ENCODE measurements around the gene ZBTB20. TPM values are rescaled to one million over a fixed set of nuclear protein-coding genes. Genes with fewer than 3 reads are reported as not detected.

ZBTB20 gene
- total and polyA plus RNA-seq, 10 of the 15 experiments (the other 5 are each of a cell fraction or from before 2014, with no cell fraction given) = 0.20 to 5.5 (median 2.2) TPM

GRCh38 chr3:114286266-114286665, 860.8 kb downstream of the ZBTB20 start:
- Histone ChIP-seq H3K9me3 (replicated peaks; ENCODE audit: control insufficient read depth, insufficient read depth, low read length) (no peaks in the 10 kb centered on the region), H2AFZ (ENCODE audit: control insufficient read depth, low read depth, low read length) (peak overlapping the region; percentile 37; the same call in 1 of the 2 replicates), H3K4me2 (ENCODE audit: control insufficient read depth, insufficient read depth) (no peak overlapping the region; the same call in 1 of the 2 replicates), H4K20me1 (ENCODE audit: control insufficient read depth, insufficient read depth) (no peaks in the 10 kb centered on the region), H3K27ac (ENCODE audit: control insufficient read depth, insufficient read depth) (no peak overlapping the region), H3K4me3 (no peak overlapping the region), H3K27me3 (replicated peaks in 1 of 2; ENCODE audit: control insufficient read depth in 2 of 2, insufficient read depth in 2 of 2, low read length in 1 of 2) (no peaks in the 10 kb centered on the region), H3K4me1 (ENCODE audit: control insufficient read depth, insufficient read depth, low read length) (peaks cover 10% of the 10 kb centered on the region), H3K9ac (ENCODE audit: control insufficient read depth, insufficient read depth, low read length) (no peak overlapping the region), H3K36me3 (ENCODE audit: control insufficient read depth in 2 of 2, insufficient read depth in 2 of 2, low read length in 1 of 2) (no peaks in the 10 kb centered on the region), H3K79me2 (ENCODE audit: control insufficient read depth, insufficient read depth, low read length) (no peaks in the 10 kb centered on the region)
- TF ChIP-seq CBX3 (IDR thresholded peaks at IDR 0.05; ENCODE audit: borderline replicate concordance, low read depth) (no peak), IRF4 (IDR thresholded peaks at IDR 0.05; ENCODE audit: low read depth, low read length) (no peak), CREM (IDR thresholded peaks at IDR 0.05; ENCODE audit: low read depth) (no peak), STAT3 (IDR thresholded peaks at IDR 0.05; ENCODE audit: low read depth, low read length) (no peak), HDAC2 (IDR thresholded peaks at IDR 0.05) (no peak), NFXL1 (IDR thresholded peaks at IDR 0.05; ENCODE audit: borderline replicate concordance) (no peak), SREBF1 (IDR thresholded peaks at IDR 0.05; ENCODE audit: low read length) (no peak), DPF2 (IDR thresholded peaks at IDR 0.05) (no peak)
- SMC1A ChIA-PET (ENCODE audit: uncharacterized antibody, unreplicated experiment) = interaction anchor here (1.1 to 8.1 kb wide), 7 partner anchors 8 to 133 kb away, joined by 3 to 110 read pairs (median 4); no protein-coding TSS in a partner anchor
- in situ Hi-C loops (cut with MboI) = no loop called here
- FAIRE-seq = no peak
- no TSS peak for BruUV-seq (replicated peaks)
- RAD21 ChIA-PET (ENCODE audit: unreplicated experiment) = no interaction called here
- ATAC-seq = no peak
- intact Hi-C loops (cut with micrococcal nuclease; ENCODE audit: unreplicated experiment) = no loop called here
- CTCF ChIA-PET = interaction anchor here (1.0 to 7.5 kb wide), 6 partner anchors 48 to 133 kb away, joined by 3 to 131 read pairs (median 3); no protein-coding TSS in a partner anchor
- no peak for DNase-seq (ENCODE audit: low read depth, low spot score)
- 13% methylated on average over 2 of the region's 2 CpGs for WGBS (ENCODE audit: insufficient coverage, insufficient replicate concordance, low lambda C conversion rate, missing lambda C conversion rate)
- POLR2A ChIA-PET = no interaction called here

DNA sequence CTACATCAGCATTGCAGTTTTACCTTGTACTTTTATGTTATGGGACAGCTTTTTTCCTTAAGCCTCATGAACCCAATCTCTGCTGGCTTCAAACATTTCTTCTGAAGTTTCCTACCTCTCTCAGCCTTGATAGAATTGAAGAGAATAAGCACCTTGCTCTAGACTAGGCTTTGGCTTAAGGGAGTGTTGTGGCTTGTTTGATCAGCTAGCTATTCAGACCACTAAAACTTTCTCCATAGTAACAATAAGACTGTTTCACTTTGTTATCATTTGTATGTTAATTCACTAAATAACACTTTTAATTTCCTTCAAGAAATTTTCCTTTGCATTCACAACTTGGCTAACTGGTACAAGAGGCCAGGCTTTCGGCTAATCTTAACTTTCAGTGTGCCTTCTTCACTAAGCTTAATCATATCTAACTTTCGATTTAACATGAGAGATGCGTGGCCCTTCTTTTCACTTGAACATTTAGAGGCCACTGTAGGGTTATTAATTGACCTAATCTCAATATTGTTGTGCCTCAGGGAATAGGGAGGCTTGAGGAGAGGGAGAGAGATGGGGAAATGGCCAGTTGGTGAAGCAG, 861.3 kb downstream of the ZBTB20 start:
- H4K20me1 ChIP-seq (ENCODE audit: control insufficient read depth, insufficient read depth) = no peaks in the 10 kb centered on the region
- no peak overlapping the region for H3K4me3 ChIP-seq
- DNase-seq (ENCODE audit: low read depth, low spot score) (no peak), ATAC-seq (peak; percentile 50), FAIRE-seq (no peak)
- in situ Hi-C loops (cut with MboI) = no loop called here
- no peak overlapping the region; the same call in 1 of the 2 replicates for H3K4me2 ChIP-seq (ENCODE audit: control insufficient read depth, insufficient read depth)
- BruUV-seq (replicated peaks) = no TSS peak
- no peak overlapping the region for H3K27ac ChIP-seq (ENCODE audit: control insufficient read depth, insufficient read depth)
- no peaks in the 10 kb centered on the region for H3K36me3 ChIP-seq (ENCODE audit: control insufficient read depth in 2 of 2, insufficient read depth in 2 of 2, low read length in 1 of 2)
- peak overlapping the region; percentile 37; the same call in 1 of the 2 replicates for H2AFZ ChIP-seq (ENCODE audit: control insufficient read depth, low read depth, low read length)
- ChIA-PET CTCF (interaction anchor here (0.8 to 7.5 kb wide), 8 partner anchors 42 to 134 kb away, joined by 3 to 131 read pairs (median 3); no protein-coding TSS in a partner anchor), POLR2A (no interaction called here), SMC1A (ENCODE audit: uncharacterized antibody, unreplicated experiment) (interaction anchor here (1.0 to 2.1 kb wide), 8 partner anchors 9 to 530 kb away, joined by 3 to 6 read pairs (median 4); no protein-coding TSS in a partner anchor), RAD21 (ENCODE audit: unreplicated experiment) (interaction anchor here (0.6 to 1.2 kb wide), 5 partner anchors 110 to 162 kb away, joined by 3 read pairs; no protein-coding TSS in a partner anchor)
- H3K9me3 ChIP-seq (replicated peaks; ENCODE audit: control insufficient read depth, insufficient read depth, low read length) = no peaks in the 10 kb centered on the region
- H3K4me1 ChIP-seq (ENCODE audit: control insufficient read depth, insufficient read depth, low read length) = peaks cover 5% of the 10 kb centered on the region; the same call in 1 of the 2 replicates
- H3K9ac ChIP-seq (ENCODE audit: control insufficient read depth, insufficient read depth, low read length) = no peak overlapping the region
- H3K79me2 ChIP-seq (ENCODE audit: control insufficient read depth, insufficient read depth, low read length) = no peaks in the 10 kb centered on the region
- WGBS (ENCODE audit: insufficient coverage, insufficient replicate concordance, low lambda C conversion rate, missing lambda C conversion rate) = 2% methylated on average over 3 of the region's 3 CpGs
- no peaks in the 10 kb centered on the region for H3K27me3 ChIP-seq (replicated peaks in 1 of 2; ENCODE audit: control insufficient read depth in 2 of 2, insufficient read depth in 2 of 2, low read length in 1 of 2)
- intact Hi-C loops (cut with micrococcal nuclease; ENCODE audit: unreplicated experiment) = no loop called here
- no peak for TF ChIP-seq POLR2A (IDR thresholded peaks at IDR 0.05; ENCODE audit: low read depth, low read length)
- no peak for TF ChIP-seq SMARCA5 (IDR thresholded peaks at IDR 0.05)
- no peak for TF ChIP-seq ZBED1 (IDR thresholded peaks at IDR 0.05; ENCODE audit: borderline replicate concordance)
- TF ChIP-seq, protein P1, sequence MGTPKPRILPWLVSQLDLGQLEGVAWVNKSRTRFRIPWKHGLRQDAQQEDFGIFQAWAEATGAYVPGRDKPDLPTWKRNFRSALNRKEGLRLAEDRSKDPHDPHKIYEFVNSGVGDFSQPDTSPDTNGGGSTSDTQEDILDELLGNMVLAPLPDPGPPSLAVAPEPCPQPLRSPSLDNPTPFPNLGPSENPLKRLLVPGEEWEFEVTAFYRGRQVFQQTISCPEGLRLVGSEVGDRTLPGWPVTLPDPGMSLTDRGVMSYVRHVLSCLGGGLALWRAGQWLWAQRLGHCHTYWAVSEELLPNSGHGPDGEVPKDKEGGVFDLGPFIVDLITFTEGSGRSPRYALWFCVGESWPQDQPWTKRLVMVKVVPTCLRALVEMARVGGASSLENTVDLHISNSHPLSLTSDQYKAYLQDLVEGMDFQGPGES (IDR thresholded peaks at IDR 0.05) = no peak
- TF ChIP-seq, protein P2, sequence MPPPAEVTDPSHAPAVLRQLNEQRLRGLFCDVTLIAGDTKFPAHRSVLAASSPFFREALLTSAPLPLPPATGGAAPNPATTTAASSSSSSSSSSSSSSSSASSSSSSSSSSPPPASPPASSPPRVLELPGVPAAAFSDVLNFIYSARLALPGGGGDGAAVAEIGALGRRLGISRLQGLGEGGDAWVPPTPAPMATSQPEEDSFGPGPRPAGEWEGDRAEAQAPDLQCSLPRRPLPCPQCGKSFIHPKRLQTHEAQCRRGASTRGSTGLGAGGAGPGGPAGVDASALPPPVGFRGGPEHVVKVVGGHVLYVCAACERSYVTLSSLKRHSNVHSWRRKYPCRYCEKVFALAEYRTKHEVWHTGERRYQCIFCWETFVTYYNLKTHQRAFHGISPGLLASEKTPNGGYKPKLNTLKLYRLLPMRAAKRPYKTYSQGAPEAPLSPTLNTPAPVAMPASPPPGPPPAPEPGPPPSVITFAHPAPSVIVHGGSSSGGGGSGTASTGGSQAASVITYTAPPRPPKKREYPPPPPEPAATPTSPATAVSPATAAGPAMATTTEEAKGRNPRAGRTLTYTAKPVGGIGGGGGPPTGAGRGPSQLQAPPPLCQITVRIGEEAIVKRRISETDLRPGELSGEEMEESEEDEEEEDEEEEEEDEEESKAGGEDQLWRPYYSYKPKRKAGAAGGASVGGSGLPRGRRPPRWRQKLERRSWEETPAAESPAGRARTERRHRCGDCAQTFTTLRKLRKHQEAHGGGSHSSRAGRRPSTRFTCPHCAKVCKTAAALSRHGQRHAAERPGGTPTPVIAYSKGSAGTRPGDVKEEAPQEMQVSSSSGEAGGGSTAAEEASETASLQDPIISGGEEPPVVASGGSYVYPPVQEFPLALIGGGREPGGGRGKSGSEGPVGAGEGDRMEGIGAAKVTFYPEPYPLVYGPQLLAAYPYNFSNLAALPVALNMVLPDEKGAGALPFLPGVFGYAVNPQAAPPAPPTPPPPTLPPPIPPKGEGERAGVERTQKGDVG (CRISPR knock-in tag; IDR thresholded peaks at IDR 0.05) = no peak
- no peak for TF ChIP-seq PAX8 (IDR thresholded peaks at IDR 0.05)
- no peak for TF ChIP-seq SREBF2 (IDR thresholded peaks at IDR 0.05; ENCODE audit: low read length)
- TF ChIP-seq JUND (IDR thresholded peaks at IDR 0.05; ENCODE audit: low read depth, low read length) = no peak
- no peak for TF ChIP-seq SIN3A (IDR thresholded peaks at IDR 0.05; ENCODE audit: low read depth, low read length)
